HEK293 (cell line): Measurements from ENCODE around the gene FAM89B.

ENCODE experiments used
- CTCF ChIA-PET: fragments of 350-600 bp; formaldehyde crosslinking; extraction: SDS; loops from one replicate; lab custom pipeline; 2021; ENCODE audit warnings: antibody characterized with exemption; lab: Yijun Ruan, JAX
- POLR2A ChIA-PET: fragments of 300-600 bp; formaldehyde crosslinking; extraction: SDS; loops from one replicate; lab custom pipeline; 2020; ENCODE audit warnings: antibody characterized with exemption, inconsistent platforms; lab: Yijun Ruan, JAX
- H3K27ac ChIP-seq: fragments of 200-500 bp; sonication (Bioruptor generic); 2 replicates; pipeline ENCODE4 v1.5.1; 2014; ENCODE audit warnings: low read depth, low read length, control low read depth, inconsistent platforms; ENCODE audit errors: extremely low read depth
- H3K36me3 ChIP-seq, 2 experiments: fragments of 200-500 bp in 1 of 2; sonication (Bioruptor generic) in 1 of 2; 1 replicate in 1 of 2; 2 replicates in 1 of 2; pipeline ENCODE4 v1.5.1; 2014 to 2017; ENCODE audit warnings: inconsistent platforms in 2 of 2, low read length in 2 of 2; ENCODE audit not compliant: control insufficient read depth in 2 of 2, insufficient read depth in 1 of 2
- H3K4me1 ChIP-seq: fragments of 200-500 bp; sonication (Bioruptor generic); 2 replicates; pipeline ENCODE4 v1.5.1; 2014; ENCODE audit warnings: mild to moderate bottlenecking, low read length, inconsistent platforms; ENCODE audit not compliant: control insufficient read depth, insufficient read depth
- H3K4me3 ChIP-seq: 2 replicates; pipeline ENCODE4 v1.5.1; 2011; ENCODE audit warnings: low read depth, mild to moderate bottlenecking, control low read depth, low read length, moderate library complexity
- H3K9me3 ChIP-seq: fragments of 200-500 bp; sonication (Bioruptor generic); 2 replicates; pipeline ENCODE4 v1.5.1; 2014; ENCODE audit warnings: low read depth, low read length, inconsistent platforms; ENCODE audit not compliant: control insufficient read depth, insufficient read depth
- BCL11B ChIP-seq: fragments of 450-650 bp; formaldehyde crosslinking; IDR thresholded peaks from 2 replicates; pipeline ENCODE4 v1.5.1; 2016; ENCODE audit warnings: low read depth, missing biosample characterization, missing genetic modification characterization
- HIC1 ChIP-seq: fragments of 450-650 bp; formaldehyde crosslinking; IDR thresholded peaks from 2 replicates; pipeline ENCODE4 v1.5.1; 2016; ENCODE audit warnings: missing biosample characterization, missing genetic modification characterization
- MEIS1 ChIP-seq: sonication (generic); formaldehyde crosslinking; IDR thresholded peaks from 2 replicates; pipeline ENCODE4 v1.8.1; 2022; ENCODE audit warnings: missing genetic modification reagents, mild to moderate bottlenecking, borderline replicate concordance
- OVOL3 ChIP-seq: fragments of 450-650 bp; formaldehyde crosslinking; IDR thresholded peaks from 2 replicates; pipeline ENCODE4 v1.5.1; 2016; ENCODE audit warnings: missing biosample characterization, missing genetic modification characterization
- SCRT2 ChIP-seq: fragments of 450-650 bp; formaldehyde crosslinking; IDR thresholded peaks from 2 replicates; pipeline ENCODE4 v1.5.1; 2016; ENCODE audit warnings: missing biosample characterization, missing genetic modification characterization
- ZBTB20 ChIP-seq: fragments of 450-650 bp; formaldehyde crosslinking; IDR thresholded peaks from 2 replicates; pipeline ENCODE4 v1.5.1; 2016; ENCODE audit warnings: missing biosample characterization, missing genetic modification characterization
- ZBTB7A ChIP-seq: fragments of 450-650 bp; formaldehyde crosslinking; IDR thresholded peaks from 2 replicates; pipeline ENCODE4 v1.5.1; 2016; ENCODE audit warnings: low read depth, missing biosample characterization, missing genetic modification characterization
- ZEB2 ChIP-seq: fragments of 450-650 bp; formaldehyde crosslinking; IDR thresholded peaks from 2 replicates; pipeline ENCODE4 v1.5.1; 2016; ENCODE audit warnings: missing biosample characterization, missing genetic modification characterization
- ZNF121 ChIP-seq: fragments of 450-650 bp; formaldehyde crosslinking; IDR thresholded peaks from 2 replicates; pipeline ENCODE4 v1.5.1; 2016; ENCODE audit warnings: missing biosample characterization, missing genetic modification characterization
- ZNF26 ChIP-seq: fragments of 450-650 bp; formaldehyde crosslinking; IDR thresholded peaks from 2 replicates; pipeline ENCODE4 v1.5.1; 2016; ENCODE audit warnings: missing biosample characterization, missing genetic modification characterization
- ZNF266 ChIP-seq: fragments of 450-650 bp; formaldehyde crosslinking; IDR thresholded peaks from 2 replicates; pipeline ENCODE4 v1.5.1; 2016; ENCODE audit warnings: missing biosample characterization, missing genetic modification characterization, low read depth
- ZNF324 ChIP-seq: fragments of 450-650 bp; formaldehyde crosslinking; IDR thresholded peaks from 2 replicates; pipeline ENCODE4 v1.5.1; 2016; ENCODE audit warnings: missing biosample characterization, missing genetic modification characterization
- ZNF350 ChIP-seq: fragments of 450-650 bp; formaldehyde crosslinking; IDR thresholded peaks from 2 replicates; pipeline ENCODE4 v1.5.0; 2017; ENCODE audit warnings: missing biosample characterization, mild to moderate bottlenecking, missing genetic modification characterization
- ZNF362 ChIP-seq: fragments of 450-650 bp; formaldehyde crosslinking; IDR thresholded peaks from 2 replicates; pipeline ENCODE4 v1.5.1; 2016; ENCODE audit warnings: missing biosample characterization, missing genetic modification characterization
- ZNF416 ChIP-seq: fragments of 450-650 bp; formaldehyde crosslinking; IDR thresholded peaks from 2 replicates; pipeline ENCODE4 v1.5.1; 2016; ENCODE audit warnings: missing biosample characterization, missing genetic modification characterization
- ZNF555 ChIP-seq: fragments of 450-650 bp; formaldehyde crosslinking; conservative IDR thresholded peaks from 2 replicates; pipeline ENCODE4 v1.5.1; 2017; ENCODE audit warnings: missing biosample characterization, mild to moderate bottlenecking, missing genetic modification characterization, inconsistent platforms
- ZNF610 ChIP-seq: fragments of 450-650 bp; formaldehyde crosslinking; IDR thresholded peaks from 2 replicates; pipeline ENCODE4 v1.5.1; 2016; ENCODE audit warnings: missing biosample characterization, missing genetic modification characterization, borderline replicate concordance
- ZNF692 ChIP-seq: fragments of 450-650 bp; formaldehyde crosslinking; IDR thresholded peaks from 2 replicates; pipeline ENCODE4 v1.5.1; 2016; ENCODE audit warnings: missing biosample characterization, missing genetic modification characterization
- ZNF76 ChIP-seq: fragments of 450-650 bp; formaldehyde crosslinking; IDR thresholded peaks from 2 replicates; pipeline ENCODE4; 2016; ENCODE audit warnings: low read depth, missing biosample characterization, missing genetic modification characterization, borderline replicate concordance

The FAM89B gene

GRCh38 chr11:65617136-65617850, 45.0 kb downstream of the FAM89B start (continued):
- TF ChIP-seq ZNF26, result no peak

GRCh38 chr11:65617990-65618751, 45.8 kb downstream of the FAM89B start:
- Histone ChIP-seq H3K27ac (no peak overlapping the region), H3K9me3 (no peaks in the 10 kb centered on the region), H3K4me1 (no peaks in the 10 kb centered on the region), H3K36me3 (peaks cover 0 to 62% of the 10 kb centered on the region in 2 experiments; a peak in 1 of 3 replicates), H3K4me3 (no peak overlapping the region)
- CTCF ChIA-PET, result interaction anchor here (0.5 kb wide), 1 partner anchor 243 kb away, joined by 4 read pairs; no protein-coding TSS in a partner anchor
- POLR2A ChIA-PET, result interaction anchor here (0.9 to 1.5 kb wide), 3 partner anchors 14 to 36 kb away, joined by 3 read pairs; no protein-coding TSS in a partner anchor
- no peak for TF ChIP-seq ZNF324
- no peak for TF ChIP-seq ZEB2 (tag by site-specific recombination)

GRCh38 chr11:65618763-65619162, 46.4 kb downstream of the FAM89B start:
- Histone ChIP-seq H3K9me3 (no peaks in the 10 kb centered on the region), H3K27ac (no peak overlapping the region), H3K4me1 (no peaks in the 10 kb centered on the region), H3K4me3 (no peak overlapping the region)
- CTCF ChIA-PET, result no interaction called here
- no peak for TF ChIP-seq ZNF76 (tag by site-specific recombination)
- no peak for TF ChIP-seq ZNF416
- TF ChIP-seq ZBTB20 (tag by site-specific recombination), result no peak
- no peak for TF ChIP-seq BCL11B (tag by site-specific recombination)
- no peak for TF ChIP-seq ZNF121
- TF ChIP-seq, all 188 proteins: peak for 0
- peaks cover 0 to 68% of the 10 kb centered on the region in 2 experiments; a peak in 1 of 3 replicates for H3K36me3 ChIP-seq
- POLR2A ChIA-PET, result interaction anchor here (0.9 to 1.5 kb wide), 3 partner anchors 13 to 36 kb away, joined by 3 read pairs; no protein-coding TSS in a partner anchor

- no peak overlapping the region for H3K4me3 ChIP-seq
- CTCF ChIA-PET, result interaction anchor here (0.6 kb wide), 1 partner anchor 79 kb away, joined by 3 read pairs; no protein-coding TSS in a partner anchor
- H3K27ac ChIP-seq, result no peak overlapping the region
- H3K4me1 ChIP-seq, result no peaks in the 10 kb centered on the region
- no peaks in the 10 kb centered on the region for H3K9me3 ChIP-seq
- POLR2A ChIA-PET, result interaction anchor here (1.5 kb wide), 1 partner anchor 35 kb away, joined by 3 read pairs; no protein-coding TSS in a partner anchor
- peaks cover 0 to 75% of the 10 kb centered on the region in 2 experiments; a peak in 1 of 3 replicates for H3K36me3 ChIP-seq
- TF ChIP-seq ZNF350, result no peak
- TF ChIP-seq ZNF555 (tag by site-specific recombination), result no peak
- TF ChIP-seq ZNF266 (tag by site-specific recombination), result no peak
- TF ChIP-seq MEIS1 (CRISPR knock-in tag), result no peak
- no peak for TF ChIP-seq ZBTB7A (tag by site-specific recombination)
- TF ChIP-seq ZNF692 (tag by site-specific recombination), result no peak
- TF ChIP-seq ZNF362, result no peak
- no peak for TF ChIP-seq ZNF610
- TF ChIP-seq SCRT2, result no peak
- no peak for TF ChIP-seq HIC1 (tag by site-specific recombination)
- TF ChIP-seq OVOL3 (tag by site-specific recombination), result no peak
Observed at GRCh38 chr11:65619281-65619928, 47.1 kb downstream of the FAM89B start.
